Measurements from ENCODE around the gene ANP32A.

- TF ChIP-seq CTCF (conservative IDR thresholded peaks at IDR 0.05 in 1 of 2, IDR thresholded peaks at IDR 0.05 in 1 of 2; ENCODE audit: low read depth in 1 of 2, low read length in 2 of 2): no peak
- no peak for TF ChIP-seq EZH2 (IDR thresholded peaks at IDR 0.05; ENCODE audit: low read length, missing control alignments)
These were observed 41.8 kb downstream of the ANP32A start for GRCh38 chr15:68778876-68779275.
